Calu3 (cell line): ENCODE results near the gene MSI2. TPM values are rescaled to one million over a fixed set of nuclear protein-coding genes. Genes with fewer than 3 reads are reported as not detected.

Source experiments
- BruUV-seq: library from RNA; stranded (reverse); fragments of 400-500 nt; replicated peaks from 2 replicates; lab custom pipeline; 2021; lab: Mats Ljungman, UMichigan
- CTCF ChIA-PET: fragments of 300-600 bp; sonication (Branson Sonifier 250); formaldehyde crosslinking; loops from one replicate; lab custom pipeline; 2022; ENCODE audit warnings: antibody characterized with exemption; lab: Charles Lee
- DNase-seq: peaks from one replicate; pipeline ENCODE4 v3.0.0; 2022
- H3K27ac Mint-ChIP-seq: one replicate; pipeline ENCODE4 v1.8.0; 2022; ENCODE audit warnings: mixed read lengths; ENCODE audit not compliant: unreplicated experiment
- H3K27me3 Mint-ChIP-seq: one replicate; pipeline ENCODE4 v1.8.0; 2022; ENCODE audit warnings: mixed read lengths; ENCODE audit not compliant: unreplicated experiment
- H3K36me3 Mint-ChIP-seq: one replicate; pipeline ENCODE4 v1.8.0; 2022; ENCODE audit warnings: mild to moderate bottlenecking, moderate library complexity, mixed read lengths; ENCODE audit not compliant: insufficient read depth, unreplicated experiment
- H3K4me1 Mint-ChIP-seq: one replicate; pipeline ENCODE4 v1.8.0; 2022; ENCODE audit warnings: mild to moderate bottlenecking, low read depth, mixed read lengths; ENCODE audit not compliant: unreplicated experiment
- H3K4me3 Mint-ChIP-seq: one replicate; pipeline ENCODE4 v1.8.0; 2022; ENCODE audit warnings: mild to moderate bottlenecking, low read depth, moderate library complexity, mixed read lengths; ENCODE audit not compliant: unreplicated experiment
- H3K9me3 Mint-ChIP-seq: one replicate; pipeline ENCODE4 v1.8.0; 2022; ENCODE audit warnings: low read depth, mixed read lengths; ENCODE audit not compliant: unreplicated experiment
- CTCF ChIP-seq: fragments of 200-600 bp; IDR thresholded peaks from one replicate; pipeline ENCODE4 v1.8.0; 2022; ENCODE audit warnings: antibody characterized with exemption; ENCODE audit not compliant: unreplicated experiment
- intact Hi-C: fragments of 100-400 bp; cut with micrococcal nuclease; formaldehyde crosslinking; loops from one replicate; pipeline ENCODE4 v1.10.0; 2022; ENCODE audit not compliant: unreplicated experiment
- total RNA-seq: library from RNA; stranded (reverse); gene quantifications from 2 replicates; pipeline ENCODE4 v1.2.3, GENCODE V29; 2022

Gene MSI2
- total RNA-seq, 1 experiment from 2014 or later = 66.4 TPM

DNA sequence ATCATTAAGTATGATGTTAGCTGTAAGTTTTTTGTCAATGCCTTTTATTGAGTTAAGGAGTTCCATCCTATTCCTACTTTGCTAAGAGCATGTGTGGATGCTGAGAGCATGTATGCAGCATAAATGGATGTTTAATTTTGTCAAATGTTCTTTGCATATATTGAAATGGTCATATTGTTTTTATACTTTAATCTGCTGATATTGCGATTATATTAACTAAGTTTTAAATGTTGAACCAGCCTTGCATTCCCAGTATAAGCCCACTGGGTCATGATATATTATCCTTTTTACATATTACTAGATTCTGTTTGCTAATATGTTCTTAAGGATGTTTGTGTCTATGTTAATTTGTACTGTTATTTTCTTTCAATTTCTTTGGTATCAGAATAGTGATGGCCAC lies 435.6 kb downstream of the MSI2 start:
- no peak for DNase-seq
- H3K27ac Mint-ChIP-seq = no peak overlapping the region
- peaks cover 7% of the 10 kb centered on the region for H3K9me3 Mint-ChIP-seq
- no peaks in the 10 kb centered on the region for H3K27me3 Mint-ChIP-seq
- intact Hi-C loops = no loop called here
- H3K4me3 Mint-ChIP-seq = no peak overlapping the region
- H3K4me1 Mint-ChIP-seq = no peaks in the 10 kb centered on the region
- TF ChIP-seq CTCF = no peak
- no TSS peak for BruUV-seq
- CTCF ChIA-PET = no interaction called here
- H3K36me3 Mint-ChIP-seq = no peaks in the 10 kb centered on the region

DNA sequence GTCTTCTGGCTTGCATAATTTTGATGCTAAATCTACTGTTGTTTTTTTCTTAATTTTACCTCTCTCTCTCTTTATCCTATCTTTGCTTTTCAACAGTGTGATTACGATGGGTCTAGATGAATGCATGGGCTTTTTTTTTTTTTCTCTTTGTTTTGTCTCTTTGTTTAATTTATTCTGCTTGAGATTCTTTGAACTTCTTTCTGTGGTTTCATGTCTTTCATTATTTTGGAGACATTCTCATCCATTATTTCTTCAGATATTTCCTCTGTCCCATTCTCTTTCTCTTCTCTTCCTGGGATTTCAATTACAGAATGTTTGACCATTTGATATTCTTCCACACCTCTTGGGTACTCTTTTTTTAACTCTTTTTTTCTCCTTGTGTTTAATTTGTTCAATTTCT lies 436.4 kb downstream of the MSI2 start:
- Mint-ChIP-seq H3K27me3 (no peaks in the 10 kb centered on the region), H3K27ac (no peak overlapping the region), H3K4me1 (no peaks in the 10 kb centered on the region), H3K4me3 (no peak overlapping the region), H3K9me3 (peaks cover 7% of the 10 kb centered on the region), H3K36me3 (no peaks in the 10 kb centered on the region)
- TF ChIP-seq CTCF = no peak
- DNase-seq = no peak
- CTCF ChIA-PET = no interaction called here
- BruUV-seq = no TSS peak
- intact Hi-C loops = no loop called here

- no peaks in the 10 kb centered on the region for H3K27me3 Mint-ChIP-seq
- peaks cover 7% of the 10 kb centered on the region for H3K9me3 Mint-ChIP-seq
- no peaks in the 10 kb centered on the region for H3K4me1 Mint-ChIP-seq
- H3K4me3 Mint-ChIP-seq = no peak overlapping the region
- H3K36me3 Mint-ChIP-seq = no peaks in the 10 kb centered on the region
- no peak for DNase-seq
- CTCF ChIA-PET = no interaction called here
- H3K27ac Mint-ChIP-seq = no peak overlapping the region
- no TSS peak for BruUV-seq
- no peak for TF ChIP-seq CTCF
- intact Hi-C loops = no loop called here
These were observed 437.7 kb downstream of the MSI2 start for GRCh38 chr17:57694051-57694450.

DNA sequence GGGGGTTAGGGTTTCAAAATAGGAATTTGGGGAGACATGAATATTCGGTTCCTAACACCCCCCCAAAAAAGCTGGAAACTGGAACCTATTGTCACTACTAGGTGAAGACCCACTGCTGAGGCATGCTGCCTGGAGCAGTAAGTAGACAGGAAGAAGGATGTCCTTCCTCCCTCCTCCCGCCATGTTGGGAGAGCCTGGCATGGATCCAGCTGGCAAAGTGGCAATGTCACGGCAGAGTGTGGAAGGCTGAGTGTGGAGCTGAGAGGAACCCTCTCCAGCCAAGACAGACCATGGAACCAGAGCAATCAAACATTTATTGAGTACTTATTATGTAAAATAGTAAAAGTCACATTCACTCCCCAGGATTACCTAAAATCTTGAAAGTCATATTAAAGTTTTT lies 439.7 kb downstream of the MSI2 start:
- intact Hi-C loops = no loop called here
- no peak overlapping the region for H3K4me3 Mint-ChIP-seq
- BruUV-seq = no TSS peak
- H3K27me3 Mint-ChIP-seq = no peaks in the 10 kb centered on the region
- TF ChIP-seq CTCF = no peak
- no peak for DNase-seq
- CTCF ChIA-PET = interaction anchor here (0.6 kb wide), 1 partner anchor 317 kb away, joined by 3 read pairs; no protein-coding TSS in a partner anchor
- no peaks in the 10 kb centered on the region for H3K4me1 Mint-ChIP-seq
- H3K36me3 Mint-ChIP-seq = no peaks in the 10 kb centered on the region
- H3K27ac Mint-ChIP-seq = no peak overlapping the region
- peaks cover 7% of the 10 kb centered on the region for H3K9me3 Mint-ChIP-seq

GRCh38 chr17:57697197-57697596 lies 440.9 kb downstream of the MSI2 start:
- H3K36me3 Mint-ChIP-seq = no peaks in the 10 kb centered on the region
- peaks cover 7% of the 10 kb centered on the region for H3K9me3 Mint-ChIP-seq
- H3K27me3 Mint-ChIP-seq = no peaks in the 10 kb centered on the region

More at GRCh38 chr17:57697197-57697596, 440.9 kb downstream of the MSI2 start:
- no TSS peak for BruUV-seq
- CTCF ChIA-PET = no interaction called here
- intact Hi-C loops = no loop called here
- H3K27ac Mint-ChIP-seq = no peak overlapping the region
- H3K4me3 Mint-ChIP-seq = no peak overlapping the region
- H3K4me1 Mint-ChIP-seq = no peaks in the 10 kb centered on the region
- TF ChIP-seq CTCF = no peak
- no peak for DNase-seq
